Measurements from ENCODE around the gene DPYSL3.
"Not testable (repeated sequence)": the region's sequence is repeated elsewhere in the genome, so short reads cannot be mapped to it uniquely, and the experiment has no call there.

DPYSL3 gene

DNA sequence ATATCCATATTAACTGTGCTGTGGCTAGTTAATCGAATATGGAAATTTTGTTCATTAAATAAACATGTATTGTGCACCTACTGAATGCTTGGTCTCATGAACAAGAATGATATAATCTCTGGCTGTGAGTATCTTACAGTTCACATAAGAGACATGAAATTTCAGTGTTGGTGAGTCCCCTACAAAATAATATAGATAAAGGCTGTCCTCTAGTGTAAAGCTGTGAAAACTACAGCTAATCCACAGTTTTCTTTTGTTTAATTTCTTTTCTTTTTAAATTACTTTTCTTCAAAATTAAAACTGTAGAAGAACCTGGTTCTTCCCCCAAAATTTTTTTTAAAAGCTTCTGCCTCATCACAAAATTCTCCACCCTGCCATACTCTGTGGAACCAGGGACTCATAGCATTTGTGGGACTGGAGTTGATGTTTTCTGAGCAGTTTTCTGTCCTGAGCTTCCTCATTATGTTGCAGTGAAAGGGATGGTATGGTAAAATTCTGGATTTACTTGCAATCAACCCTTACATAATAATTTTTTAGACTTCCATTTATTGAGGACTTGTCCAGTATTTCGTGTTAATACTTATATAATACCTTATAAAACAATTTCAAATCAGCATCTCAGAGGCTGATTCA lies 140.0 kb downstream of the DPYSL3 start:
- no peak for DNase-seq (ENCODE audit: low read depth)

DNA sequence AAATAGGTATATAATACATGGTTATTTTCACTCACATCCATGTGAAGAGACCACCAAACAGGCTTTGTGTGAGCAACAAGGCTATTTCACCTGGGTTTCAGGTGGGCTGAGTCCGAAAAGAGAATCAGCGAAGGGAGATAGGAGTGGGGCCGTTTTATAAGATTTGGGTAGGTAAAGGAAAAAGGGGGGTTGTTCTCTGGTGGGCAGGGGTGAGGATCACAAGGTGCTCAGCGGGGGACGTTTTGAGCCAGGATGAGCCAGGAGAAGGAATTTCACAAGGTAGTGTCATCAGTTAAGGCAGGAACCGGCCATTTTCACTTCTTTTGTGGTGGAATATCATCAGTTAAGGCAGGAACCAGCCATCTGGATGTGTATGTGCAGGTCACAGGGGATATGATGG lies 142.5 kb downstream of the DPYSL3 start:
- not testable (repeated sequence) for DNase-seq (ENCODE audit: low read depth)

DNA sequence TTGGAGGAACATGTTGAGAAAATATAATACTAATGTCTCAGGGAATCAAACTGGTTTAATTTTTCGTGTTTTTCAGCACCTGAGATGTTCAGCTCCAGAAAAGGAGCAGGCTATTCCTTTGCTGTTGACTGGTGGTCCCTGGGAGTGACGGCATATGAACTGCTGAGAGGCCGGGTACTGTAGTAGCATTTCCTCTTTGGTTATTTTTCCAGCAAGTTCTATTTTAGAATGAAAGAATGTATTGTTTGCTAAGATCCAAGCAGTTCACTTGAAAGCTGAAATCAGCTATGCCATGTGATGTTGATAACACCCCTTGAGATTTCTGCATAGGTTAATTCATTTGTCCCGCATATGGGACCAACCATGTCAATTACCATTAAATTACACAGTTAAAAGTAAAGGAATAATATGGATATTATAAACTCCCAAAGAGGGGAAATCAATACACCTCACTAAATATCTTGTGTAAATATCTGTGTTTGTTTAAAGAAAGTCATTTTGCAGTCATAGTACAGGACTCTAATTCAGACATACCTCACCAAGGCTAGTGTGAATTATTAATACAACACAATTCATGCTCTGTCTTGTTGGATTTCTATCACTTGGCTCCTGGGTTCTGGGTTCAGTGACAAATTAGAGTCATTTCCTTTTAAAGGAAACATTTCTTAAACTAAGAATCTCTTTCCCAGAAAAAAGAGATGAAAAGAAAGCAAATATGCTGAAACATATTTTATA lies 148.3 kb downstream of the DPYSL3 start:
- no peak for DNase-seq (ENCODE audit: low read depth)

DNA sequence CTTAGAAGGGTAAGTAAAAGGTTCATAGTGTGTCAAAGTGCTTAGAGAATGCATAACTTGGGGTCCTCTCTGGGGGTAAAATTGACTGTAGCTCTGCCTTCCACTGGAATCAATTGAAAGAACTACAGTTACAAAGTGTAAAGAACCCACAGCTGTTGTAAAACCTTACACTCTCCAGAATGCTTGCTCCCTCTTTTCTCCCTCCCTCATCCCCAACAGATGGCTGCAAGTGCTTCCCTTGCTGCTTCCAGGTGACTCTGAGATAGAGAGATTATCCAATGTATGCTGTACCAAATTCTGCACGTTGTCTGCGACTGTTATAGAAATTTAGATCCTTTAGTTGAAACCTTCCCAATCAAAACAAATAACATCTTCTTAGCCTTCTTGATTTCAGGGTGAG lies 149.1 kb downstream of the DPYSL3 start:
- no peak for DNase-seq (ENCODE audit: low read depth)

DNA sequence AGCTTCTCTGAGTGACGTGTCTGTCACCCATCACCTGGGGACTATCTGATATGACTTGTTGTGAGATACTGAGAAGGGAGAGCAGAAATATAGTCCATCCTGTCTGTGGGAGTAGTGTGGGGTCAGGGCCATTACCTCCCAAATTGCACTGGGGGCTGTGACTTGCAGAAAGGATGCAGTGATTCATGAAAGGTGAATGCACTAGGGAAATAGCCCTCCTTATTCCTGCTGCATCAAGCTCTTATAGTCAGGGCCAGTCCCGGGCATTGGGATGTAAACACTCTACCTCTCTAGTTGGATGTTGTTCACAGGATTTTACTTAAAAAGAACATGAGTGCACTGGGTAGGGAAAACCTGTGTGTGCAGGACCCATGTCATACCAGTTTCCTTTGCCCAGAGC lies 150.3 kb downstream of the DPYSL3 start:
- DNase-seq (ENCODE audit: low read depth) = no peak

DNA sequence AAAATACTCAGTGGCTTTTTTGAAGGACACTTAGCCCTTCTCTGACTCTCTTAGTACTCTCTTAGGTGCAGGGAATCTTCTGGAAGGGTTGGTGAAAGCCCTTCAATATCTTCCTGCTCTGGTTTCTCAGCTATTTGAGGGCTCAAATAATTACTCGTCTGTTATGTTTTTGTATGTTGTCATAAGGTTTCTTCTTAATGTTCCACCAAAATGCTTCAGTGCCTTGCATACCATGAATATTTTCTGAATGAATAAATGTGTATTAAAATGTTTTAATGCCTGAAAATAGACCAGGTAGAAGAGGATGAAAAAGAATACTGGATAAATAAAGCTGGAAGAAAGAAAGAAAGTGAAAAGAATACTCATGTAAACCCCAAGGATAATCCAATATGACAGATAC lies 150.8 kb downstream of the DPYSL3 start:
- DNase-seq (ENCODE audit: low read depth) = no peak

DNA sequence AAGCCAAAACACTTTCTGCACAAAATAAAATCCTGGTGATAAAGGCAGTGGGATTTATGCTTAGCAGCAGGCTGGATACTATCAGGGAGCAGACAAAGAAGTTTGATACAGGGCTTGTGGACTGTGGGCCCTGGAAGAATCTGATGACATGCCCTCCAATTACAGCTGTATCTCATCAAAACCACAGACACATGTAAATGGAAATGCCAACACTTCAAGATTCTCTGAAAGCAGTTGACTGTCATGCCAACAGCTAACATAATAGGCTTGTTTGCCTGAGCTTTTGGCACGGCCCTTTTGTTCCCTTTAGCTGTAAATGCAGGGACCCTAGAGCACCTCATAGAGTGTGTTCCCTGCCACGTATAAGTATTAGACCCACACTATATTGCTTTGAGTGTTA lies 160.6 kb downstream of the DPYSL3 start:
- DNase-seq (ENCODE audit: low read depth) = no peak

DNA sequence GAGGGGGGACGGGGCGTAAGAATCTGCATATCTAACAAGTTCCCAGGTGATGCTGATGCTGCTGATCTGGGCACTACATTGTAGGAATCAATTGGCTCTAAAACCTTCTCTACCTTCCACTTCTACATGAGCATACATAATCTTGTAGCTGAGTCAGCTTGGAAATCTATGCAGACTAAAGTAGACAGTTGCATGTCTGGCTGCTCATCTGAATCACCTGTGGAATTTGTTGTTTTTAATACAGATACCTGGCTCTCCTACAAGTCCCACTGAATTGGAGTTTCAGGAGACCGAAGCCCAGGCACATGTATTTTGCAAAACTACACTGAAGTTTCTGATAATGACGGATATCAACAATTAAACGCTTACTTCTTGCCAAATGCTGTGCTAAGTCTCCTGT lies 161.4 kb downstream of the DPYSL3 start:
- no peak for DNase-seq (ENCODE audit: low read depth)

DNA sequence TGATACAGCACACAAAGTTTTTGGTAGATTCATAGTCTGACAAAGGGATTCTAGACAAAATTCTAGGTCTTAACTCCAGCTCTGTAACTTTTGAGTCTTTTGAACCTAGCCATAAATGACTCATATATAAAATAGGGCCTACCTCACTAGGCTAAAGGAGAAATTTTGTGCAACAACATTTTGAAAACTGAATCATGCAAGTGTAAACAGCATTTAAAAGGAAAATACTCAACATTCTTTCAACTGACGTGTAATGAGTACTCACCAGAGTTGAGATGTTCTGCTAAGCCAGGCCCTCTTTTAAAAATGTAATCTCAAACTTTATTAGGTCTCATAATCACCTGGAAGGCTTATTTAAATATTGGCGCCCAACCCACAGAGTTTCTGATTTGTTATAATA lies 161.8 kb downstream of the DPYSL3 start:
- DNase-seq (ENCODE audit: low read depth) = peak; percentile 12

DNA sequence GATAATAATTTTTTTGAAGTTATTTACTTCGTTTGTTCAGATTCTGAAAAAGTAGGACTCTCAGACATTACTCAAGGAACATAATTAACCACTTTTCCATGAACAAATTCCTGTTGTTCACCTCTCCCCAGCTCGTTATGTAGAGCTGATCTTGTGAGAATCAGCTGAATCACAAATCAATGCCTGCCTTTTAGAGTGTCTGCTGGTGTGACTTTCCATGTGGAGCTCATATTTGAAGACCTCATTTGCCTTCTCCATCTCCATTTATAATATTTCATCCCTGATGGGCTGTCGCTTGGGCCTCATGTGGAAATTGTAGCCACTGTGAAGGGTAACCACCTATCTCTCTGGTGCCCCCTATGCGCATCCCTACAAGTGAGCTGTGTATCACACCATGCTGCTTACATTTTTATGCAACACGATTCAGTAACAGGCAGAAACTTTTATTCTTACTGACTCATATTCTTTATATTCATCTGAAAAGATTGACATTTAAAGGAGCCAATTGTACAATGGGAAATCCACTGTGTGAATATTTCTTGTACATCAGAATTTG lies 163.8 kb downstream of the DPYSL3 start:
- DNase-seq (ENCODE audit: low read depth) = no peak

DNA sequence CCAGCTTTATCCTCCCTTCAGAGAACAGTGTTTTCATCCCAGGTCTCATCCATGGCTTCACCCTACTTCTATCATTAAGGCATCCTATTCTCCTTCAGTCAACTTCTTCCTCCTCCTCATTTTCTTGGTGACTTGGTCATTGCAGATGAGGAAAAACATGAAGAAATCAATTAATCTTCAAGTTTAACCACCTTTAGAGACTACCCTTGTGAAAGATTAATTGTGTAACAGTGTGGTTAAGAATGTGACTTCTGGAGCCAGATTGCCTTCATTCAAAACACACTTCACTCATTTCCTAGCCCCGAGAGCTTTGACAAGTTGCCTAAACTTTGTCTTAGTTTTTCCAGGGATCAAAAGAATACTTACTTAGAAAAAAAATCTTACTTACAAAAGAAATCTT lies 165.0 kb downstream of the DPYSL3 start:
- no peak for DNase-seq (ENCODE audit: low read depth)

DNA sequence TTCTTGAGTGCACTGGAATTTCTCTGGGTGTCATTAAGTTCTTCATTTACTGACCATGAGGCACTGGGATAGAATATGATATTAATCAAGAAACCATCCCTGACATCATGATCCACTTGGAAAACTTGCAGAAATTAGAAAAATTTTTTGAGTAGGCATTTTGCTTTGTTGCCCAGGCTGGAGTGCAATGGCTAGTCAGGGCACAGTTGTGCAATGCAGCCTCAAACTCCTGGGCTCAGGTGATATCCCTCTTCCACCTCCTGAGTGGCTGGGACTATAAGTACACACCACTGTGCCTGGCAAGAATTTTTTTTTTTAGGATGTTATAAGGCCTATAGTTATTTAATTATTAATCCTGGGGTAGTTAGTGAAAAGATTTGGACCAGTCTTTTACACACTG lies 168.5 kb downstream of the DPYSL3 start:
- DNase-seq (ENCODE audit: low read depth) = no peak

DNA sequence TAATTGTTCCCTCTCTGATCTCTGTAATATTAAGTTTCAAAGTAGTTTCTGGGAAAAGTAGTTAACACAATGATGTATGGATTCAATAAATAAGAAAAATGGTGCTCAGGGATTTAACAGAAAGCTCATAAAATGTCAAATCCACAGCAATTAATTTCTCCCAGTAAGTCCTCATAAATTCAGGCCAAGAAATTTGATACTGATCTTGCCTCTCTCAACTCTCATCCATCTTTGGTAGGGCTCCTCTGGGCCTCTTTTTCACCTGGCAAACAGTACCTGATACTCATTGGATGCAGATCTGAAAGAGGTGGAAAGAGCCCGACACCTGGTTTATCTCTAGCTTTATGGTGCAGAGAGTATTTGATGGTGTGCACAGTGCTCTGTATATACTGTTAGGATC lies 168.9 kb downstream of the DPYSL3 start:
- DNase-seq (ENCODE audit: low read depth) = no peak

All from amniotic epithelial cell (primary cell).